GM18867 (cell line): ENCODE results near the gene ZNF282.
"Not testable (repeated sequence)": the region's sequence is repeated elsewhere in the genome, so short reads cannot be mapped to it uniquely, and the experiment has no call there.

Source experiments
- ATAC-seq: cut with Tn5 transposase; IDR thresholded peaks from one replicate; pipeline ENCODE4 v1.9.1; 2021; ENCODE audit warnings: mild to moderate bottlenecking, moderate library complexity; ENCODE audit not compliant: unreplicated experiment

The ZNF282 gene

GRCh38 chr7:149223176-149223575 is 27.8 kb downstream of the ZNF282 start:
- ATAC-seq: no peak

GRCh38 chr7:149223761-149224160 is 28.4 kb downstream of the ZNF282 start:
- no peak for ATAC-seq

DNA sequence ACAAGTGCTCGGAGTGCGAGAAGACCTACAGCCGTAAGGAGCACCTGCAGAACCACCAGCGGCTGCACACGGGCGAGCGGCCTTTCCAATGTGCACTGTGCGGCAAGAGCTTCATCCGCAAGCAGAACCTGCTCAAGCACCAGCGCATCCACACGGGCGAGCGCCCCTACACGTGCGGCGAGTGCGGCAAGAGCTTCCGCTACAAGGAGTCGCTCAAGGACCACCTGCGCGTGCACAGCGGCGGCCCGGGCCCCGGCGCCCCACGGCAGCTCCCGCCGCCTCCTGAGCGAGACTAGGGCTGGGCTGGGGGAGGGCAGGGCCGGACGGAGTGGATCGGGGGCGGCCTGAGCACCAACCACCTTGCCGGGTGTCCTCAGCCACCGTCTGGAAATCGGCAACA is 29.0 kb downstream of the ZNF282 start:
- no peak for ATAC-seq

GRCh38 chr7:149225106-149225505 is 29.8 kb downstream of the ZNF282 start:
- ATAC-seq: no peak

DNA sequence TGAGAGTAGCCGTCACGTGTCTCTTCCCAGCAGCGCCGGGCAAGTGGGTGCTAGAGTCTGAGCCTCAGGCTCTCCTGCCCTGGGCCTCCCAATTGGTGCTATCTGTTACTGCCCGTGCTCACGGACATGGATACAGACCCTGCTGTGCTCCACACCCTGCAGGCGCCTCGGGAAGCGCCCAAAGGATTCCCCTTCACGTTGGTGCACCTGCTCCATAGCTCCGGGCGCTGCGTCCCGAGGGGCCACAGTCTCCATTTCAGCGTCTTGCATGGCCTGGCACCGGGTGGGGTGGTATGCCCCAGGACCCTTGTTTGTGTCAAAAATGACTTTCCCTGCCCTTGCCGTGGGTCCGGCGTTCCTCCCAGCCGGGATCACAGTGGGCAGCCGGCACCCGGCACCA is 30.3 kb downstream of the ZNF282 start:
- ATAC-seq: no peak

- not testable (repeated sequence) for ATAC-seq
Measured at GRCh38 chr7:149226366-149226765, 31.0 kb downstream of the ZNF282 start.

DNA sequence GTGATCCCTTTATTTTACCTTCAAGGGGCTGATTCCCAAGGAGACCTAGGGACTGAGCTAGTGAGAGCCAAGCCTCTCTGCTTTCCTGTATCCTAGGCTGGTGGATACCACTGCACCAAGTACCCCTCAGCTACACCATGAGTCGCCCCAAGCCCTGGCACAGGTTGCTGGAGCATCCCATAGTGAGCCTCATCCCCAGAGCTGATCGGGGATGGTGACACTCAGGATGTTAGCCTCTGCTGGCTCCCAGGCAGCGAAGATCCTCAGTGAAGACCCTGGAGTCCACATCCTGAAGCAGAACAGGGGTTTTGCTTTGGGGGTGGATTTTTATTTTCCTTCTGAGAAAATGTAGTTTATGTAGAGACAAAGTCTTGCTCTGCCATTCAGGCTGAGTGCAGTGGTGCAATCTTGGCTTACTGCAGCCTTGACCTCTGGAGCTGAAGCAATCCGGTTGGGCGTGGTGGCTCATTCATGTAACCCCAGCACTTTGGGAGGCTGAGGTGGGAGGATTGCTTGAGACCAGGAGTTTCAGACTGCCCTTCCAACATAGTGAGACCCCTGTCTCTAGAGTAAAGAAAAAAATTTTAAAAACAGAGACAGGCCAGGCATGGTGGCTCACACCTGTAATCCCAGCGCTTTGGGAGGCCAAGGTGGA is 31.6 kb downstream of the ZNF282 start:
- no peak for ATAC-seq

GRCh38 chr7:149228831-149229471 is 33.6 kb downstream of the ZNF282 start:
- no peak for ATAC-seq

DNA sequence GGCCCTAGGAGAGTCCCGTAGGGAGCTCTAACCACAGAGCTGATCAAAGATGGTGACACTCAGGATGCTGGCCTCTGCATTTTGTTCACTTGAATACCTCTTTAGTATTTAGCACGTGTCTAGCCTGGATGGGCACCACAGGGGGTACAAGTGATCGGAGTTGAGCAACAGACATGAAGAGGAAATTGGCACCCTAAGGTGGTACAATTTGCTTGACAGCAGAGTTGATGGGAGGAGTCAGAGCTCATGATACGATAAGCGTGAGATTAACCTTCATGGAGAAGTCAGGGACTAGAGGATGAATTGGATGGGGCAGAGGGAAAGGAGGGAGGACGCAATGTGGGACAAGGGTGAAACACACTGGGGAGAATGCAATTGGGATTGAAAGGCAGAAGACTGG is 34.2 kb downstream of the ZNF282 start:
- ATAC-seq: no peak

GRCh38 chr7:149232362-149232761 is 37.0 kb downstream of the ZNF282 start:
- no peak for ATAC-seq

GRCh38 chr7:149233655-149234204 is 38.4 kb downstream of the ZNF282 start:
- not testable (repeated sequence) for ATAC-seq

DNA sequence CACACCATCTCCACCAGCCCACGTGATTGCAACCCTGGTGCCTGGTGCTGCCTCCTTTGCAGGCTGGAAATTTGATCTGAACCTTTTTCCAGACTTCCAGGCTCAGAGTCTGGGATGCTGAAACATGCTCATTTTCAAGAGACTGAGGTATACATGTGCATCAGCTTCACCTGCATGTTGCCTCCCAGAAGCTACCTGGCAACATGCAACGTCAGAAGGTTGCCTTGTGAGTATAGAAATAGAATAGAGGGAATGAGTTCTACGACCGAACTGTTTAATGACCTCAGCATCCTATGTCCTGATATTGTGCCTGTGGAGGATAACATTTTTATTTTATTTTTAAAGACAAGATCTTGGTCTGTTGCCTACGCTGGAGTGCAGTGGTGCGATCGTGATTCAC is 42.2 kb downstream of the ZNF282 start:
- no peak for ATAC-seq

DNA sequence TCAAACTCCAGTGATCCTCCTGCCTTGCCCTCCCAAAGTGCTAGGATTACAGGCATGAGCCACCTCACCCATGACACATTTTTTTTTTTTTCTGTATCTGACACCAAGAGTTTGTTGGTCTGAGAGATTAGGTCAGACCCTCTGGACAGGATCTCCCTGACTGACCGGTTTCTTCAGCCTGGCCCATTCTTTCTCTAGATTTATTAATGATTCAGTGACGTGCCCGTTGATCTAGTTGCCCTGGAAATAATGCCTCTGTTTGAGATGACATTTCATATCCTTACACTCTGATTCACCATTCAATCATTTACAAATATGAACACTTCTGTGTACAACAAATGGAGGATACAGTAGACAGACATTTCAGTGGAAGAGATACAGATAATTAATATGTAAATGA is 42.7 kb downstream of the ZNF282 start:
- no peak for ATAC-seq

DNA sequence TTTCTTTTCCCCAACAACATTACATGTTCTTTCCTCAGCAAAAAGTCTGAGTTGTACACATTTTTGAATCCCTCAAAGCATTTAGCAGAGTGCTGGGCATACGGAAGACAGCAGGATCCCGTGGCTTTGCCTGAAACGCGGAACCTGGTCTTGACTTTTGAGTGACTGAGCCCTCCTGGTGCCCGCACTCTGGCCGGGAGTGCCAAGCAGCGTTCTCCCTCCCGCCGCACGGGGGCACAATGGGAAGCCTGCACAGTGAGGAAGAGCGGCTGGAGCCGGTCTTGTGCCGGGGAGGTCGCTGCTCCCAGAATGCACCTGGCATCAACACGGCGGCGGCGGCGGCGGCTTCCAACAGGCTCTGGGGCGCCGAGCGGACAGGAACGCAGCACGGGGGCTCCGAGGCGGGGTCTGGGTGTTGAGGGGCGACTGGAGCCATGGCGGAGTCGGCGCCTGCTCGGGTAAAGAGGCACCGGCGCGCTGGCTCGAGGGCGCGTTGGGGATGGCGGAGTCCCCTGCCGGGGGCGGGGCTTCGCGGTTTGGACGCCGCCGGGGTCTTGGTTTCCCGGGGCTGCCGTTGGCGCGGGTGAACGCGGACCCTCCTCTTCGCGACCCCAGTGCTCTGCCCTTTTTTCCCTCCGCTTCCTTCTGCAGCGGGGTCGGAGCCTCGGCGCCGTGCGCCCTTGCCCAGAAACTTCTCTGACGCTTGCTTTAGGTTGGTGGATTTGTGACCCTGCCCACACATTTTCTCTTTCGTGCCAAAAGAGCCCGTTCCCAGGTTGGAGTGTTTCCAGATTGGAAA is 44.2 kb downstream of the ZNF282 start, which contains the start of gene ZNF212:
TSS of gene ZNF212 (plus strand) at position 307 of the 799 bp plus-strand sequence. CDS start at position 435, 128 bp downstream.
- ATAC-seq: peak; percentile 98

- no peak for ATAC-seq
Measured at GRCh38 chr7:149240637-149241036, 45.3 kb downstream of the ZNF282 start.

DNA sequence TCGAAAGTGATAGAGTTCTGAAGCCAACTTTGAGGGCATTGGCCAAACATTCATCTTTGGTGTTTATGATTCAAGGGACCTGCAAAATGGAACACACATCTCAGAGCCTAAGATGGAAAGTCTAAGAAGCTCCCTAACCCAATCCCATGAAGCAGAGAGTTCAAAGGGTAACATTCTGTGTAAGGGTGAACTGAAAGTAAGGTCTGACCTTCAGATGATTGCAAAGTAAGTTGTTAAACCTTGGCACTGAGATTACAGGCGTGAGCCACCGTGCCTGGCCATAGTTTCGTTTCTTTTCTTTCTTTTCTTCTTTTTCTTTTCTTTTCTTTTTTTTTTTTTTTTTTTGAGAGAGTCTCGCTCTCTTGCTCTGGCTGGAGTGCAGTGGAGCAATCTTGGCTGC is 46.4 kb downstream of the ZNF282 start:
- ATAC-seq: no peak

DNA sequence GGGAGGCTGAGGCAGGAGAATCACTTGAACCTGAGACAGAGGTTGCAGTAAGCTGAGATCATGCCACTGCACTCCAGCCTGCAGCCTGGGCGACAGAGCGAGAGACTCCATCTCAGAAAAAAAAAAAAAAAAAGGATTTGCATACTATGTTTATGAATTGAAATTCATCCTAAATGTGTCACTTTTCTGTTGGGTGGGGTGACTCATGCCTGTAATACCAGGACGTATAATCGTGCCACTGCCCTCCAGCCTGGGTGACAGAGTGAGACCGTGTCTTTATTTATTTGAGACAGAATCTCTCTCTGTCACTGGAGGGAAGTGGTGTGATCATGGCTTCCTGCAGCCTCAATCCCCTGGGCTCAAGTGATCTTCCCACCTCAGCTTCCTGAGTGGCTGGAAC is 49.9 kb downstream of the ZNF282 start:
- peak; percentile 66 for ATAC-seq

DNA sequence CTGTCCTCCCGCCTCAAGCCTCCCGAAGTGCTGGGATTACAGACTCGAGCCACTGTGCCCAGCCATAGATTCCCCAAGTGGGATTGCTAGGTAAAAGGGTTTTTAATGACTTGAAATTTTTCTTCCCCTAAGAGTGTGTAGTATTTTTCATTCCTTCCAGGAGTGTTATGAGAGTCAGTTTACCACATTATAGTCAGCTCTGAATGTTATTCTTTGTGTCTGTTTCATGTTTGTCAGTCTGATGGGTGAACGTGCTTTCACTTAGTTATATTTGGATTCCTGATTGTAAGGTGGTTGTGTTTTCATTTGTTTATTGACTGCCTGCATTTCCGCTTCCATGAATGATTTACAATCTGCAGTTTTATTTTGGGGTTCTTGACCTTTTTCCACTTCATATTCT is 50.4 kb downstream of the ZNF282 start:
- ATAC-seq: peak; percentile 21

- no peak for ATAC-seq
Measured at GRCh38 chr7:149248777-149249176, 53.4 kb downstream of the ZNF282 start.

DNA sequence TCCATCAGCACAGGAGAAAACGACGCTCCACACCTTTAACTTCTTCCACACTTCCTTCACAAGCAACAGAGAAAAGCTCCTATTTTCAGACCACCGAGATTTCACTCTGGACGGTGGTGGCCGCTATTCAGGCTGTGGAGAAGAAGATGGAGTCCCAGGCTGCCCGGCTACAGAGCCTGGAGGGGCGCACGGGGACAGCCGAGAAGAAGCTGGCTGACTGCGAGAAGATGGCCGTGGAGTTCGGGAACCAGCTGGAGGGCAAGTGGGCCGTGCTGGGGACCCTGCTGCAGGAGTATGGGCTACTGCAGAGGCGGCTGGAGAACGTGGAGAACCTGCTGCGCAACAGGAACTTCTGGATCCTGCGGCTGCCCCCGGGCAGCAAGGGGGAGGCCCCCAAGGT is 54.8 kb downstream of the ZNF282 start:
- not testable (repeated sequence) for ATAC-seq

DNA sequence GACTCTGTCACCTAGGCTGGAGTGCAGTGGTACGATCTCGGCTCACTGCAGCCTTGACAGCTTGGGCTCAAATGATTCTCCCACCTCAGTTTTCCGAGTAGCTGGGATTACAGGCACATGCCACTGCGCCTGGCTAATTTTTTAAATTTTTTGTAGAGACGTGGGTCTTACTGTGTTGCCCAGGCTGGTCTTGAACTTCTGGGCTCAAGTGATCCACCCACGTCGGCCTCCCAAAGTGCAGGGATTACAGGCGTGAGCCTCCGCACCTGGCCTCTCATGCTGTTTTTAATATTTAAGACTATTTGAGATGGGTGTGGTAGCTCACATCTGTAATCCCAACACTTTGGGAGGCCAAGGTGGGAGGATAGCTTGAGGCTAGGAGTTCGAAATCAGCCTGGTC is 56.2 kb downstream of the ZNF282 start:
- ATAC-seq: not testable (repeated sequence)

DNA sequence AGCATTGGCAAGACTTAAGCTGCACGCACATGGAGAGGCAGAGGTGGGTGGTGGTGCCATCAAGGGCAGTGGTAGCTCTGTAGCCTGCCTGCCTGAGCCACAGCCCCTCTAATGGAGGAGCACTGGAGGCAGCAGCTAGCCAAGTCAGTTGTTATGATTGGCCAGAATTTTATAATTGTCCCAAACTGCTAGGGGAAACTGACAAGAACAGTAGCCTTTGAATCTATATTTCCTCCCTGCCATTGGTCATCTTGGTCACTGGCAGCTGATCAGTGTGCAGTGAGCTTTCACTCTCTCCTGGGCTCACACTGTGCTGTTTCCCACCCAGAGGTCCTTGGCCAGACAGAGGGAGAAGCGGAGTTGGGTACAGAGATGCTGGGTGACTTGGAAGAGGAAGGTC is 57.0 kb downstream of the ZNF282 start:
- no peak for ATAC-seq
